Iris pigment epithelial cell (primary cell): Measurements from ENCODE around the gene TLCD5.

Experiments used
- DNase-seq: peaks from one replicate; pipeline ENCODE4 v3.0.0-alpha.2; 2011; ENCODE audit warnings: low read depth

TLCD5 gene

DNA sequence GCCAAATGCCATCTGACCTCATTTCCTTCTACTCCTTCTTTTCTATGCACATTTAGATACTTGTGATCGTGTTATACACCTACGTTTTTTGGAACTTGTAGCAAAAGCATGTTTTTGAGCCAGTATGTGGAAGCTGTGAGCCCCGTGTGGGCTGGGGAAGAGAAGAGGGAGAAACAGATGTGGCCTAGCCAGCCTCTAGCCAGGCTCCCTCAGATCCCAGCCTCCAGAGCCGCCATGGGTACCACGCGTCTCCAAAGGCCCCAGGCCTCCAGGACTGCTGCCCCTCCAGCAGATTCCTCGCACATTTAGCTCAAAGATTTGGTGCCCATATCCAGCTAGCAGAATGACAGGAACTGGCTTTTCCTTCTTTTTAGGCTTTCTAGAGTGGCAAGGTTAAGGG, 17.0 kb upstream of the TLCD5 start:
- no peak for DNase-seq

DNA sequence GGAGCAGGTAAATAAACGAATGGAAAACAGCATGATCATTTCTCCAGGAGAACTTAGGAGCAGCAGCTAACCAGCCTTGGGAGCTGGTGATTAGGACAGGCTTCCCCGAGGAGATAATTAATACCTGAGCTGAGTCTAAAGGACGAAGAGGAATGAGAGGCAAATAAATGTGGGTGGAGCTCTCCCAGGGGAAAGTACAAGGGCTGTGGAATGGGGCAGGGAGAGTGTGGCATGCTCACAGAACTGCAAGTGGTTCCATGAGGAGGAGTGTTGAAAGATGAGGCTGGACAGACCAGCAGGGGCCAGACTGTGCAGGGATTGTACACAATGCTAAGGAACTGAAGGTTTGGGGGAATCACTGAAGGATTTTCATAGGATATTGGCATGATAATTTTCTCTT, 14.2 kb upstream of the TLCD5 start:
- DNase-seq: no peak

DNA sequence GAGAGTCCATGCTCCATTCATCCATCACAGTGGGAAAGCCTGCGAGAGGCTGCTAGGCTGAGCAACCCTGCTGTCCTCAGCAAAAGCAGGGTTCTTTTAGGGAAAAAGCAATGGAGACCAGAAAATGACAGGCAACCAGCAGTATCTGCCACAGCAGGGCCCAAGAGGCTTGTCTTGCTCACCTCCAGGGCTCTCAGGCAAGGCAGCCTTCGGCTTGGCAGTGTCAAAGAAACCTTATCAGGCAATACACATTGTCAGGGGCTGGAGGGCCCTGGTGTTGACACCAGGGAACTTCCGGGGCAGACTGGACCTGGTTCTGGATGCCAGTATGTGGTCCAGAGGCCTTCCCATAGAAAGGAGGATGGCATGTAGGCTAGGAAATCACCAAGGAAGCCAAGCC, 10.2 kb upstream of the TLCD5 start:
- DNase-seq: no peak

DNA sequence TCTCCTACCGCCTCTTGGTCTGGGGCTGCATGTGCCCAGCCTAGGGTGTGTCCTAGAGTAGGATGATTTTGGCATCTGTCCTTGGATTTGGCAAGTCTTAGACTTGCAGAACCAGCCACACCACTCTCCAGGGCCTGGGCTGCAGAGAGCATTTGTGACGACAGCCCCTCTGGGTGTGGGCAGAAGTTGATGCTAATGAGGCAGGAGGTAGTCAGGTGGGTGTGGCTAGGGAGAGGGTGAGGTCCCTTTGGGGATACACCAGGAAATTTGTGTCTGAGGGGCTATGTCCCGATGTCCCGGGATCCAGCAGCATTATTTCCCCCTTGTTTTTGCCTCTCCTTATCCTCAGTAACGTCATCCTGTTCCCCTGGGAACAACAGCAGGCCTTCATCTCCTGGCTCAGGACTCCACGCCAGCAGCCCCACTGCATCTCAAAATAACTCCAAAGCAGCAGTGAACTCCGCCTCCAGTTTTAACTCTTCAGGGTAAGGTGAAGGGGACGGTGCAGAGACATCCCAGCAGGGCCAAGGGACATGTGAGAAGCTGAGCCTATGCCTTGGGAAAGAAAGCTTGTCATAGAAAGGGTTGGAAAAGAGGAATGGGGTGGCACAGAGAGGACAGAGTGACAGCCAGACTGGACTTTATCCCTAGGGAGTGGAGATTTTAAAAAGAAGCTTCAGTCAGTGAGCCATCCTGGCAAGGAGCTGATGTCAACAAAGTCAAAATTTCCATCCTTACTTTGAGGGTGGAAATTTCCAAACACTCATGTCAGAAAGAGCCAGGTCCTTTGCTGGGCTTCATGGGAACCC, 8.0 kb upstream of the TLCD5 start:
- no peak for DNase-seq

DNA sequence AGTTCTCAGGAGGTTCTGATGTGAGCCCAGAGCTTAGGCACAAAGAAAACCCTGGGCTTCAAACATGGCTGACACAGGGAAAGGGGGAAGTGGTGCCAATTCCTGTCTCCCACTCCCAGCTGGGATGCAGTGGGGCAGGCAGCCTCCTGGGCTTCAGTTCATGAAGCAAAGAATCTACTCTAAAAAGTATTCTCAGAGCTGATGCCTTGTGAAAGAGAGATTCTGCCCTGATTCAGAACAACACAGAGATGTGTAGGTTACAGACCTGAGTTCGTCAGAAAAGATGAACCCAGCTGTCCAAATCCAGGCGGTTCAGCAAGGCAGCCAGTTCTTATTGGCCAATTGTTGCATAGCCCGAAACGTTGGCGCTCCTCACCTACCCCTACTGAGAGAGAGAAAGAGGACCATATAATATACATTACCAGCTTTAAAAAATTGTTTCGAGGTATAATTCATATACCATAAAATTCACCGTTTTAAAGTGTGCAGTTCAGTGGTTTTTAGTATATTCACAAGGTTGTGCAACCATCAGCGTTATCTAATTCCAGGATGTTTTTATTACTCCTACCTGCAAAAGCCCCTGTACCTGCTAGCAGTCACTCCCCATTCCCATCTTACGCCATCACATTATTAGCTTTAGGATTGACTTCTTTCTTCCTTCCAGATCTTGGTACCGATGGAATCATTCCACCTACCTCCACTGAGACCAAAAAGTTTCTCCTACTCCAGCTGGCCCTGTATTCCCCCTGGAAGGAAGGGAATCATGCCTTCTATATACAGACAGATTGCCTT, 7.2 kb upstream of the TLCD5 start:
- DNase-seq: no peak

DNA sequence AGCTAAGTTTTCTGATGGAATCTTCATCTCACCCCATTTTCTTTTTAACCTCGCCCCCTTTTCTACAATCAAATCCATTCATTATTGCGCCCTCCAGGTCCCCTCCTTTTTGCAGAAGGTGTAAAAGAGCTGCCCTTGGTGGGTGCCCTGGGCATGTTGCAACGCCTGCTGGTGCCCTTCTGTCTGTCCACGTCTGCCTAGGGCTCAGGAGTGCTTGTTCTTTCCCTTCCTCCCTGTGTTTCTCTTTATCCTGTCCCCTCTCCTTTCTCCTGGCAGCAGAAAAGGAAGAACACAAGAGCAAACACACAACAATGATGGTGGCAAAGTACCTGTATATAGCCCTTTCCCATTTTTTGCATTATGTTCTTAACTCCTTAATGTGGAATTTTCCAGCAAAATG, 6.2 kb upstream of the TLCD5 start:
- no peak for DNase-seq

DNA sequence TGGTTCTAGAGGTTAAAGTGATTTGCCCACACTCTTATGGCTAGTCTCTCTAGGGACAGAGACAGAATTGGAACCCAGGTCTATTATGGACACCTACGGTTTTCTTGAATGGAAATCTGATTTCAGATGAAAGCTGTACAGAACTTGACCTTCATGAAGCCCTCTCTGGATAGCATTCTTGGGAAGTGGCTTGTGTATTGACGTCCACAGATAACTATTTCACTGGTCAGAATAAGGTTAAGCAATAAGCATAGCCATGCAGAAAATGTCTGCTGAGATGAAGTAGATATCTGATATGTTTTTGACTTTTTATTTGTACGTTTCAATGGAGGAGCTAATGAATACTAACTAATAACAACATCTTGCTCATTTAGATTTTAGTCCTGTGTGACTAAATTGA, 1.1 kb downstream of the TLCD5 start:
- DNase-seq: peak; percentile 95

DNA sequence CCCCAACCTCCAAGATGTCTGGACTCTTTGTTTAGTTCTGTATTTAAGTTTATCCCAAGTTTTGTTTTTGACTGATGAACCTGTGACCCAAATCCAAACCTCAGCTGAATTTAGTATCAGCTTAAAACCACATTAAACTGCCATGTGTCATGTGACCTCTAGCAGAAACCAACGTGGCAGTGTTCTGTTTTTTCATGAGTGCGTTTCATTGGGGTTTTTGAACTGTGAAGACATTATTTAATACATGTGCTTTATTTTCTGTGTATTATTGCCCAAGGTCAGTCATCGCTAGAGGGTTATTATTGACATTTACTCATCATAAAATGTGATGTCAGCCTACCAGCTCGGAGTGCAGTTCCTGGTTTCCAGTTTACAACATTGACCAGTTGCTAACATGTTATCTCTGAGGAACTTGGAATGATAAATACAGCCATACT, 1.8 kb downstream of the TLCD5 start:
- peak; percentile 81 for DNase-seq

DNA sequence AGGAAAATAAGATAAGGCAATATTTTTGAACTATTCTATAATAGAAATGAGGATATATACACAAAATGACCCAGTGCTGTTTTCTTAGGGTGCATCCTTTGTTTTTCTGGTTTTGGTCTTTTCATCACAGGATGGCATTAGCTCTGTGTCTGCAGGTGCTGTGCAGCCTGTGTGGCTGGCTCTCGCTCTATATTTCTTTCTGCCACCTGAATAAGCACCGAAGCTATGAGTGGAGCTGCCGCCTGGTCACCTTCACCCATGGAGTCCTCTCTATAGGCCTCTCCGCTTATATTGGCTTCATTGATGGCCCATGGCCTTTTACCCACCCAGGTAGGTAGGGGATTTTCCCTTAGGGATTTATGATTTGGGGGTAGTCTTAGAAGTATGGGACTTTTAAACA, 2.2 kb downstream of the TLCD5 start:
- DNase-seq: no peak

DNA sequence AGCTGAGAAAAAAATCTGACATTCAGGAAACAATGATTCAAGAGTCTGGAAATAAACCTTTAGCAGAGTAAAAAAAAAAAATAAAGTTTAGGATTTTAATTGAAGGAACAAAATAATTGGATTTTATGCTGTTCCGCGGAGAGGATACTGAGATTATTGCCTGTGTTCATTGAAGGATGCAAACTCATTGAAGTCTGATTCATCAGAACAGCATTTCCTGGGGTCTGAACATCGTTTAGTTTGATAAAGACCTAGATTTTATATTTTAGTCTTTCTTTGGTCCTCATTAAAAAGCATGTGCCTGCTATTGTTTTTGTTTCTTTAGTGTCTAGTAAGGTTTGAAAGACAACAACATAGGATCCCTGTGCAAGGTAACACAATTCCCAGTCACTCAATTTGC, 4.5 kb downstream of the TLCD5 start:
- peak; percentile 59 for DNase-seq

DNA sequence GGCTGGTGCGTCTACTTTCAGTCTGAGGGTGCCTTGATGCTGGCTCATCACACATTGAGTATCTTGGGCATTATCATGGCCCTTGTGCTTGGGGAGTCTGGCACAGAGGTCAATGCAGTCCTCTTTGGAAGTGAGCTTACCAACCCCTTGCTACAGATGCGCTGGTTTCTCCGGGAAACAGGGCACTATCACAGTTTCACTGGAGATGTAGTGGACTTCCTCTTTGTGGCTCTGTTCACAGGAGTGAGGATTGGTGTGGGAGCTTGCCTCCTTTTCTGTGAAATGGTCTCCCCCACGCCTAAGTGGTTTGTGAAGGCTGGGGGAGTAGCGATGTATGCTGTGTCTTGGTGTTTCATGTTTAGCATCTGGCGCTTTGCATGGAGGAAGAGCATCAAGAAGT, 4.9 kb downstream of the TLCD5 start:
- no peak for DNase-seq

DNA sequence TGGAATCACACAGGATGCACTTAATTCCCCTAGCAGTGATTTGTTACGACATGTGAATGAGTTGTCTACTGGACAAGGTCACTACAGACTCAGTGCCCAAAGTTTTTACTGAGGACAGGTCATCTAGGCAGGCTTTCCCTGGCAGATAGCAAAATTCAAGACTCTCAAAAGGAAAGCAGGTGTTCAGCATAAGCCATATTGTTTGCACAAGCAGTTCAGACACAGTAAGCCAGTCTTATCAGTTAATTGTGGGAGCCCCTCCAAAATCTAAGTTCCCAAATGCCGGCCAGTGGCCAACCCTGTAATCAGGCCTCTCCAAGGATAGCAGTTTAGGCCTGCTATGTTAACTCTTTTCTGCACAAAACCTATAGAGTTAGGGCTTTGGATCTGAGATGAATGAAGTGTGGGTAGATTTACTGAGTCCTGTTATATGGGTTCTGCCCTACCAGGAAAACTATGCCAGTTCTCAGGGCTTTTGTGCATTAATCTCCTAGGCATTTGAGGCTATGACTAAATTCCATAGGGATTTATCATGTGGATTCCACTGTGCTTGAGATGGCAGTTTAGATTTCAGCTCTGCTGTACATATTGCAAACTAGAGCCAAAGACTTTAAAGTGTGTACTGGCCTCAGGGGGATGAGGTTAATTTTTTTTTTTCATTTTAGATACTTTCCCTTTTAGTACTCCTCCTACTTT, 6.3 kb downstream of the TLCD5 start:
- DNase-seq: peak; percentile 85

DNA sequence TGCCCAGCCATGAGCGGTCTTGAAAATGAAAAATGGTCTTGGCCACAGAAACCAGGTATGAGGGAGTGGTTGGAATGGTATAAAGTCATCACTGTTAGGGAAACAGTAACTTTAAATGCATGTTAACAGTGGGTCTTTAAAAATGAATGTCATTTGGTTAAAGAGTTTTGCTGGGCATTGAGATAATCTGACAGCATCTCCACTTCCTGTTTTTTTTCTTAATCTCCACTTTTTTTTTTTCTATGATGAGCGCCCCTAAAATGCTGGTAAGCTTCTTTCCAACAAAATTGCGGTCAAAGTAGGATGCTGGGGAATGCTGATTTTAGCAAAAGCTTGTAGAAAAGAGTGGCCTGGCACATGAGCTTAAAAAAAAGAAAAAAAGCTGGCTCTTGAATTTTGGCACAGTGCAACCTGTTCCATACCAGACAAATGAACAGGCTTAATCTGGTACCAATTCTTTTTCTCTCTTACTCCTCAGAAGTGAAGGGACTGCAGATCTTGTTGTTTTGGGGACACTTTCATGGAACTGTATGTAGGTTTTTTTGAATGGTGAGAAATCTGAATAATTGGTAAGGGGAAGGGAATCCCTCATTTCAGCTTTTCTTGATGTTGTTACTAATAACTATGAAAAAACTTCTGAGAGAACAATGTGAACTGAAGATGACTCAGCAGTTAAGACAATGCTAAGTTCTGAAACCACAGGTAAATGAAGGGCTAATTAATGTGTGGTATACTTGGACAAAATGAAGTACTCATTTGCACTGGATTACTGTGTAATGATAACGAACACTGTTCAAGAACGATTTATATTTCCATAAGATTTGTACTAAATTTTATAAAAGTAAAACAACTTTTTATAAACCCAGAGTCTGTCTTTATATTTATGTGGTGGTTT, 8.0 kb downstream of the TLCD5 start:
- DNase-seq: no peak

DNA sequence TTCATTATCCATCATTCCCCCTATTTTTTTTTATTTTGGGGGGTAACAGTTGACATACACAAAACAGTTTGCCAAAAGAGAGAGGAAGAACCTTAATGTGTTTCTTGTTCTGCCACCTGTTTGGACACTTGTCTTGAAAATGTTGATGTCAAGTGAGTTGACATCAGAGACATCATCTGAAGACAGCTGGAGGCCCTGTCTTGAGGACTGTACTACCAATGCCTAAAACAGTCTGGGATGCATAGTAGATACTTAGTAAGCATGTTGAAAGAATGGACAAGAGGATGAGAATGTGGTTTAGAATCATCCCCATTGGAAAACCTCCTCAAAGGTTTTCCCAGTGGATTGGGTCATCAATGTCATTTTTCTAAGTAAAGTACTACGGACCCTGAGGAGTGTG, 8.7 kb downstream of the TLCD5 start:
- no peak for DNase-seq

DNA sequence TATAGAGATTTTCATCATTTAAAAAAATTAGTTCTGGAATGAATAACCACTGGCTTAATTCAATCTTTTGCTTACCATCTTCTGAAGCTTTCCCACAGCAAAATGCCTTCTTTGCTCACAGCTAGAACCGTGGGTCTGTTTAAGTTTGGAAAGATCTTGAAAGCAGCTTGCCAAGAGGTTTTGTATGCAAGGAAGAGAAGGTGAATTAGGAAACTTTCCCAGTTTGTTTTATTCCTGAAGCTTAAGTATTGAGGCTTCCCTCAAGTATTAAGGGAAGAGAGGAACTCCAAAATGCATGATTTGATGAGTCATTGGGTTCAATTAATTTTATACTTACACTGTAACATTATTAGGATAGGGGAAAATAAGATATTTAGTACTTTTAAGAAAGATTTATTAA, 9.2 kb downstream of the TLCD5 start:
- DNase-seq: no peak

DNA sequence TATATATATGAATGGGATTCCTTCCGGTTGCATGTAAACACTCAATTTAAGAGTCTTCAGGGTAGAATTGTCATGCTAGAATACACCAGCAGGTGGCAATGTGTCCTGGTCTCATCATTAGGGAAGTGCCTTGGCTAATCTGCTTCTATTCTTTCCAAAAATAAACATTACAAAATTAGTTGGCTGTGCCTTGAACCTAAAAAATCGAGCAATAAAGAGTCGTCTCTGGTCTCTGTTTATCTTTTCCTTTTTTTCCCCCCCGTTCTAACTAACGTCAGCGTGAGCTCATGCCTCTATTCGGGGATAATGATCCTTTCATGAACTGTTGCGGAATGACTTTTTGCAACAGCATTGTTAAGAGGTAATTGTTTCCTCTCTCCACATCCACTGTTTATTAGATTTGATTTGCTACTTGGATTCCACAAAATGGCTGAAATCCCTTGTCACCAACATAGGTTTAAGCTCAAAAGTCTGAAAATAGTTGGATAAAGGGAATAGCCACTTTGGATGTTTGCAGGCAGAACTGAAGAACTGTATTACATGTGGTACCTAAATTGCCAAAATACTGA, 9.9 kb downstream of the TLCD5 start:
- DNase-seq: peak; percentile 92

DNA sequence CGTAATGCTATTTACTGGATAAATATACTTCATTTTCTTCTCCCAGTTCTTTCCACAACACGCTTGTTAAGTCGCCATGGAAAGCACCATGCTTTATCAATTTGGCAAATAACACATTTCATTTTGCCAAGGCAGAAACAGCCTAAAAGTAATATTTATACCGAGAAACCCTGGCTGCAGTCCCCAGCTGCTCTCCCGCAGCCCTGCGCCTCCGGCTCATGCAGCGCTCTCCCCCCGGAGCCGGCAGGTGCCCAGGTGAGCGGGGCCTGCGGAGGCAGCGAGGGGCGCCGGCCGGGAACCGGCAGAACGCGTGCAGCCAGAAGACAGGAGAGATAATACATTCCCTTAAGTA, 10.4 kb downstream of the TLCD5 start:
- peak; percentile 30 for DNase-seq

DNA sequence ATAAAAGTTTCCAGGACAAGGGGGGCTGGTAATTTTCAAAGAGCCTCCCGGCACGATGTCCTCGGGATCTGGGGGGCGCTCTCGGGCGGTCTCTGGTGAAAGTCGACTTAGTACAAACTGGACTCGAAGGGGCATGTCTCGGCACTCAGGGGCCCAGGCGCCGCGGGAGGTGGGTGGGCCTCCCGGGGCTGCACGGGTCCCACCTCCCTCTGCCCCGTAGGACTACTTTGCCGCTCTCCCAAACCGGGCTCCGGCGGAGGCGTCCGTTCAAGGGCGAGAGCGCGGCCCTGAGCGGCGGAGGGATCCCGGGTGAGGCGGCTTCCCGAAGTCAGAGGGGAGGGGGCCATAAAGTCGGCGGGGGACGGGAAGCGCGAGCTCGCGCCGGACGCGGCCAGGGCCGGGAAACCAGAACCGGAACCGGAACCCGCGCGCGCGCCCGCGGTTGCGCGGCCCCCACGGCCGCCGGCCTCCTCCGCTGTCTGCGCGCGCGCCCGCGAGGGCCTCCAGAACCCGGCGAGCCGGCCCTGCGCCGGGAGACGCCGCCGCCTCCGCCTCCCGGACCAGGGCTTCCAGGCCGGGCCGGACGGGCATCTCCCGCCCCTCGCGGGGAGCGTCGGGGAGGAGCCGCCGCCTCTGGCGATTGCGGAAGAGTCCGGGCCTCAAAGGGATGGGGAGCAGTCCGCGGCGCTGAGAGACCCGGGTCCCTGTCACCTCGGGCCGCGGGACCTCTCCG, 11.0 kb downstream of the TLCD5 start, which contains the start of gene ARHGEF12:
TSS of gene ARHGEF12 (plus strand) at position 506 of the 733 bp plus-strand sequence. CDS start 831 bp downstream, outside the sequence.
- peak; percentile 99 for DNase-seq

DNA sequence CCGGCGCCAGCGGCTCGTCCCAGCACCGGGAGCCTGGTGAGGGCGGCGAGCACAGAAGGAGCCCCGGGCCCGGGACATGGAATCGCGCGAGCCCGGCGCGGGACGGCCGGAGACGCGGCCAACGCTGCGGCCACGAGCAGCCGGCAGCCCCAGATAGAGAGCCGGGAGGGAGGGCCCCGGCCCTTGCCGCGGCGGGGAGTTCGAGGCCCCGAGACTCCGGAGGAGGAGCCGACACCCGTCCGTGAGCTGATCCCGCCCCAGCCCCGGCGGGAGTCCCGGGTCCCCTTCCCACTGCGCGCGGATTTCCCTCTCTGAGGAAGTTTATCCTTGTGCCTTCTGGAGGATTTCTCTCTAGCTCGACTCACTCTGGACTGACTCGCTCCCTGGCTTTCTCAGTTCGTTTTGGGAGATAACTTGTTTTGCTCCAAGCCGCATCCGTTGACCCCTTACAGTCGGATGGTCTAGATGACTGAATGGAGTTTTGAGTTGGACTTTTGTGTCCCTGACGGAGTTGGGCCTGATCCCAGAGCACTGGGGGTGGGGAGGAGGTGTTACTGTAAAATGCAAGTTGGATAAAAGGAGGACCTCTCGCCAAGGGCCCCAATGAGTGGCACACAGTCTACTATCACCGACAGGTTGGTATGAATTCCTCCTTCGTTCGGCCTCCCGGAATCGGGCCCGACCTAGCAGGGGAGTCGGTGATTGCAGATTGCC, 11.7 kb downstream of the TLCD5 start:
- DNase-seq: peak; percentile 26
